ENCODE results near the gene EPB41L4B. TPM values are rescaled to one million over a fixed set of nuclear protein-coding genes. Genes with fewer than 3 reads are reported as not detected.

The EPB41L4B gene
- polyA plus RNA-seq, 1 donor from 2014 or later: 4.1 TPM

GRCh38 chr9:109246533-109246932 lies 74.3 kb downstream of the EPB41L4B start:
- Histone ChIP-seq H3K9me2 (ENCODE audit: insufficient read depth, low read length) (no peaks in the 10 kb centered on the region), H3K9me3 (ENCODE audit: low read length) (no peaks in the 10 kb centered on the region), H3K27me3 (ENCODE audit: insufficient read depth, low read depth, low read length) (no peaks in the 10 kb centered on the region), H3K4me2 (ENCODE audit: low read length) (no peak overlapping the region), H3K79me2 (replicated peaks; ENCODE audit: insufficient read depth, low read length) (no peaks in the 10 kb centered on the region), H3K4me3 (ENCODE audit: low read length) (no peak overlapping the region), H3K36me3 (ENCODE audit: insufficient read depth, low read length) (no peaks in the 10 kb centered on the region), H3K9ac (ENCODE audit: low read length) (no peak overlapping the region), H3K27ac (ENCODE audit: low read length) (no peak overlapping the region), H4K20me1 (ENCODE audit: insufficient read depth) (no peaks in the 10 kb centered on the region), H2AFZ (ENCODE audit: low read depth, low read length) (no peak overlapping the region), H3F3A (ENCODE audit: insufficient read depth, low read length, poor library complexity, severe bottlenecking) (no peaks in the 10 kb centered on the region)
- TF ChIP-seq EZH2 (IDR thresholded peaks at IDR 0.05; ENCODE audit: borderline replicate concordance, insufficient read depth, low read length, poor library complexity, severe bottlenecking) (no peak), CTCF (IDR thresholded peaks at IDR 0.05; ENCODE audit: poor library complexity, severe bottlenecking) (no peak), REST (IDR thresholded peaks at IDR 0.05; ENCODE audit: borderline replicate concordance) (no peak), RAD21 (conservative IDR thresholded peaks at IDR 0.05) (no peak), SMC3 (conservative IDR thresholded peaks at IDR 0.05; ENCODE audit: poor library complexity) (no peak), POLR2AphosphoS5 (IDR thresholded peaks at IDR 0.05) (no peak), EP300 (conservative IDR thresholded peaks at IDR 0.05; ENCODE audit: poor library complexity, severe bottlenecking) (no peak), MXI1 (conservative IDR thresholded peaks at IDR 0.05; ENCODE audit: poor library complexity, severe bottlenecking) (no peak), TAF1 (IDR thresholded peaks at IDR 0.05; ENCODE audit: low read depth) (no peak)

GRCh38 chr9:109245310-109245897 lies 75.5 kb downstream of the EPB41L4B start:
- no peak overlapping the region for H3K4me3 ChIP-seq (ENCODE audit: low read length)
- no peaks in the 10 kb centered on the region for H3K9me3 ChIP-seq (ENCODE audit: low read length)
- H3F3A ChIP-seq (ENCODE audit: insufficient read depth, low read length, poor library complexity, severe bottlenecking): no peaks in the 10 kb centered on the region
- no peaks in the 10 kb centered on the region for H3K36me3 ChIP-seq (ENCODE audit: insufficient read depth, low read length)
- H4K20me1 ChIP-seq (ENCODE audit: insufficient read depth): no peaks in the 10 kb centered on the region
- H3K79me2 ChIP-seq (replicated peaks; ENCODE audit: insufficient read depth, low read length): no peaks in the 10 kb centered on the region
- no peak overlapping the region for H3K4me2 ChIP-seq (ENCODE audit: low read length)
- no peak for TF ChIP-seq CTCF (IDR thresholded peaks at IDR 0.05; ENCODE audit: poor library complexity, severe bottlenecking)
- TF ChIP-seq MXI1 (conservative IDR thresholded peaks at IDR 0.05; ENCODE audit: poor library complexity, severe bottlenecking): no peak
- TF ChIP-seq SMC3 (conservative IDR thresholded peaks at IDR 0.05; ENCODE audit: poor library complexity): no peak
- no peak for TF ChIP-seq REST (IDR thresholded peaks at IDR 0.05; ENCODE audit: borderline replicate concordance)
- TF ChIP-seq EZH2 (IDR thresholded peaks at IDR 0.05; ENCODE audit: borderline replicate concordance, insufficient read depth, low read length, poor library complexity, severe bottlenecking): no peak
- TF ChIP-seq POLR2AphosphoS5 (IDR thresholded peaks at IDR 0.05): no peak
- TF ChIP-seq RAD21 (conservative IDR thresholded peaks at IDR 0.05): no peak
- TF ChIP-seq EP300 (conservative IDR thresholded peaks at IDR 0.05; ENCODE audit: poor library complexity, severe bottlenecking): no peak
- TF ChIP-seq TAF1 (IDR thresholded peaks at IDR 0.05; ENCODE audit: low read depth): no peak
- no peaks in the 10 kb centered on the region for H3K9me2 ChIP-seq (ENCODE audit: insufficient read depth, low read length)
- H2AFZ ChIP-seq (ENCODE audit: low read depth, low read length): no peak overlapping the region
- no peak overlapping the region for H3K27ac ChIP-seq (ENCODE audit: low read length)
- no peaks in the 10 kb centered on the region for H3K27me3 ChIP-seq (ENCODE audit: insufficient read depth, low read depth, low read length)
- no peak overlapping the region for H3K9ac ChIP-seq (ENCODE audit: low read length)

Measured in neural cell (in vitro differentiated cells).